ENCODE results near the gene SLC24A3.

SLC24A3 gene

GRCh38 chr20:19375801-19376200 lies 163.4 kb downstream of the SLC24A3 start:
- Histone ChIP-seq H3K4me1 (ENCODE audit: insufficient read depth, low read length) (no peaks in the 10 kb centered on the region), H3K9me3 (ENCODE audit: insufficient read depth, low read depth, low read length) (no peaks in the 10 kb centered on the region), H3K27ac (ENCODE audit: low read depth, low read length) (no peak overlapping the region), H3K36me3 (ENCODE audit: insufficient read depth, low read length) (no peaks in the 10 kb centered on the region), H3K27me3 (ENCODE audit: insufficient read depth, low read length) (no peaks in the 10 kb centered on the region), H3K4me3 (ENCODE audit: low read length) (no peak overlapping the region), H3K9ac (ENCODE audit: low read depth, low read length) (no peak overlapping the region)
- WGBS: no CpG with 5 or more reads among the region's 2 CpGs

- Histone ChIP-seq H3K9ac (ENCODE audit: low read depth, low read length) (no peak overlapping the region), H3K27me3 (ENCODE audit: insufficient read depth, low read length) (no peaks in the 10 kb centered on the region), H3K4me1 (ENCODE audit: insufficient read depth, low read length) (no peaks in the 10 kb centered on the region), H3K4me3 (ENCODE audit: low read length) (no peak overlapping the region), H3K36me3 (ENCODE audit: insufficient read depth, low read length) (no peaks in the 10 kb centered on the region), H3K9me3 (ENCODE audit: insufficient read depth, low read depth, low read length) (no peaks in the 10 kb centered on the region), H3K27ac (ENCODE audit: low read depth, low read length) (no peak overlapping the region)
- 94% methylated on average over 17 of the region's 17 CpGs for WGBS
Observed at GRCh38 chr20:19376451-19377229, 164.2 kb downstream of the SLC24A3 start.

GRCh38 chr20:19378058-19378457 lies 165.6 kb downstream of the SLC24A3 start:
- Histone ChIP-seq H3K4me3 (ENCODE audit: low read length) (no peak overlapping the region), H3K9me3 (ENCODE audit: insufficient read depth, low read depth, low read length) (no peaks in the 10 kb centered on the region), H3K27me3 (ENCODE audit: insufficient read depth, low read length) (no peaks in the 10 kb centered on the region), H3K36me3 (ENCODE audit: insufficient read depth, low read length) (no peaks in the 10 kb centered on the region), H3K4me1 (ENCODE audit: insufficient read depth, low read length) (no peaks in the 10 kb centered on the region), H3K27ac (ENCODE audit: low read depth, low read length) (no peak overlapping the region), H3K9ac (ENCODE audit: low read depth, low read length) (no peak overlapping the region)
- 96% methylated on average over 3 of the region's 3 CpGs for WGBS

GRCh38 chr20:19380211-19380610 lies 167.8 kb downstream of the SLC24A3 start:
- Histone ChIP-seq H3K4me3 (ENCODE audit: low read length) (no peak overlapping the region), H3K9ac (ENCODE audit: low read depth, low read length) (no peak overlapping the region), H3K9me3 (ENCODE audit: insufficient read depth, low read depth, low read length) (no peaks in the 10 kb centered on the region), H3K36me3 (ENCODE audit: insufficient read depth, low read length) (no peaks in the 10 kb centered on the region), H3K27ac (ENCODE audit: low read depth, low read length) (no peak overlapping the region), H3K27me3 (ENCODE audit: insufficient read depth, low read length) (no peaks in the 10 kb centered on the region), H3K4me1 (ENCODE audit: insufficient read depth, low read length) (no peaks in the 10 kb centered on the region)
- whole genome bisulfite sequencing: 84% methylated on average over 6 of the region's 6 CpGs

GRCh38 chr20:19381947-19382346 lies 169.5 kb downstream of the SLC24A3 start:
- WGBS: 90% methylated on average over 10 of the region's 10 CpGs
- Histone ChIP-seq H3K27me3 (ENCODE audit: insufficient read depth, low read length) (no peaks in the 10 kb centered on the region), H3K4me1 (ENCODE audit: insufficient read depth, low read length) (no peaks in the 10 kb centered on the region), H3K4me3 (ENCODE audit: low read length) (no peak overlapping the region), H3K27ac (ENCODE audit: low read depth, low read length) (no peak overlapping the region), H3K9ac (ENCODE audit: low read depth, low read length) (no peak overlapping the region), H3K36me3 (ENCODE audit: insufficient read depth, low read length) (no peaks in the 10 kb centered on the region), H3K9me3 (ENCODE audit: insufficient read depth, low read depth, low read length) (no peaks in the 10 kb centered on the region)

GRCh38 chr20:19382386-19383340 lies 170.2 kb downstream of the SLC24A3 start:
- Histone ChIP-seq H3K4me3 (ENCODE audit: low read length) (no peak overlapping the region), H3K36me3 (ENCODE audit: insufficient read depth, low read length) (no peaks in the 10 kb centered on the region), H3K4me1 (ENCODE audit: insufficient read depth, low read length) (no peaks in the 10 kb centered on the region), H3K9ac (ENCODE audit: low read depth, low read length) (no peak overlapping the region), H3K27me3 (ENCODE audit: insufficient read depth, low read length) (no peaks in the 10 kb centered on the region), H3K27ac (ENCODE audit: low read depth, low read length) (no peak overlapping the region), H3K9me3 (ENCODE audit: insufficient read depth, low read depth, low read length) (no peaks in the 10 kb centered on the region)
- 95% methylated on average over 9 of the region's 9 CpGs for WGBS

GRCh38 chr20:19384940-19385339 lies 172.5 kb downstream of the SLC24A3 start:
- Histone ChIP-seq H3K27me3 (ENCODE audit: insufficient read depth, low read length) (no peaks in the 10 kb centered on the region), H3K9me3 (ENCODE audit: insufficient read depth, low read depth, low read length) (peaks cover 7% of the 10 kb centered on the region; the same call in 1 of the 2 replicates), H3K36me3 (ENCODE audit: insufficient read depth, low read length) (no peaks in the 10 kb centered on the region)

GRCh38 chr20:19387251-19387650 lies 174.8 kb downstream of the SLC24A3 start:
- Histone ChIP-seq H3K27me3 (ENCODE audit: insufficient read depth, low read length) (no peaks in the 10 kb centered on the region), H3K9me3 (ENCODE audit: insufficient read depth, low read depth, low read length) (peaks cover 7% of the 10 kb centered on the region; the same call in 1 of the 2 replicates), H3K9ac (ENCODE audit: low read depth, low read length) (no peak overlapping the region), H3K4me1 (ENCODE audit: insufficient read depth, low read length) (no peaks in the 10 kb centered on the region), H3K36me3 (ENCODE audit: insufficient read depth, low read length) (no peaks in the 10 kb centered on the region), H3K27ac (ENCODE audit: low read depth, low read length) (no peak overlapping the region), H3K4me3 (ENCODE audit: low read length) (no peak overlapping the region)

More at GRCh38 chr20:19384940-19385339, 172.5 kb downstream of the SLC24A3 start:
- Histone ChIP-seq H3K9ac (ENCODE audit: low read depth, low read length) (no peak overlapping the region), H3K4me3 (ENCODE audit: low read length) (no peak overlapping the region), H3K27ac (ENCODE audit: low read depth, low read length) (no peak overlapping the region), H3K4me1 (ENCODE audit: insufficient read depth, low read length) (no peaks in the 10 kb centered on the region)

- Histone ChIP-seq H3K27ac (ENCODE audit: low read depth, low read length) (no peak overlapping the region), H3K9ac (ENCODE audit: low read depth, low read length) (no peak overlapping the region), H3K4me1 (ENCODE audit: insufficient read depth, low read length) (no peaks in the 10 kb centered on the region), H3K27me3 (ENCODE audit: insufficient read depth, low read length) (no peaks in the 10 kb centered on the region), H3K9me3 (ENCODE audit: insufficient read depth, low read depth, low read length) (peaks cover 8% of the 10 kb centered on the region; the same call in 1 of the 2 replicates), H3K36me3 (ENCODE audit: insufficient read depth, low read length) (no peaks in the 10 kb centered on the region), H3K4me3 (ENCODE audit: low read length) (no peak overlapping the region)
- WGBS: 95% methylated on average over 2 of the region's 2 CpGs
Observed at GRCh38 chr20:19392344-19393130, 180.1 kb downstream of the SLC24A3 start.

- Histone ChIP-seq H3K4me3 (ENCODE audit: low read length) (no peak overlapping the region), H3K27ac (ENCODE audit: low read depth, low read length) (no peak overlapping the region), H3K9me3 (ENCODE audit: insufficient read depth, low read depth, low read length) (peaks cover 17% of the 10 kb centered on the region; the same call in 1 of the 2 replicates), H3K9ac (ENCODE audit: low read depth, low read length) (no peak overlapping the region), H3K36me3 (ENCODE audit: insufficient read depth, low read length) (no peaks in the 10 kb centered on the region), H3K4me1 (ENCODE audit: insufficient read depth, low read length) (no peaks in the 10 kb centered on the region), H3K27me3 (ENCODE audit: insufficient read depth, low read length) (no peaks in the 10 kb centered on the region)
- 92% methylated on average over 3 of the region's 3 CpGs for WGBS
Observed at GRCh38 chr20:19396460-19397081, 184.1 kb downstream of the SLC24A3 start.
